Ishikawa (cell line): ENCODE results near the gene PLCB1.

Experiments
- CEBPB ChIP-seq: IDR thresholded peaks from 2 replicates; pipeline ENCODE4 v1.6.1; 2012
- CREB1 ChIP-seq: IDR thresholded peaks from 2 replicates; pipeline ENCODE4 v1.6.1; 2012; ENCODE audit warnings: low read depth
- EGR1 ChIP-seq: IDR thresholded peaks from 2 replicates; pipeline ENCODE4 v1.6.1; 2012
- EP300 ChIP-seq: IDR thresholded peaks from 2 replicates; pipeline ENCODE4 v1.6.1; 2012; ENCODE audit warnings: borderline replicate concordance
- FOXM1 ChIP-seq: IDR thresholded peaks from 2 replicates; pipeline ENCODE4 v1.6.1; 2012; ENCODE audit warnings: low read depth, borderline replicate concordance
- NFIC ChIP-seq: IDR thresholded peaks from 2 replicates; pipeline ENCODE4 v1.6.1; 2012
- RAD21 ChIP-seq: IDR thresholded peaks from 2 replicates; pipeline ENCODE4 v1.6.1; 2012; ENCODE audit warnings: low read depth
- TAF1 ChIP-seq: IDR thresholded peaks from 2 replicates; pipeline ENCODE4 v1.6.1; 2012; ENCODE audit warnings: low read depth, mild to moderate bottlenecking
- TCF12 ChIP-seq: IDR thresholded peaks from 2 replicates; pipeline ENCODE4 v1.6.1; 2012; ENCODE audit warnings: low read depth
- TEAD4 ChIP-seq: IDR thresholded peaks from 2 replicates; pipeline ENCODE4 v1.6.1; 2012
- YY1 ChIP-seq: IDR thresholded peaks from 2 replicates; pipeline ENCODE4 v1.6.1; 2012; ENCODE audit warnings: low read depth
- ZBTB7A ChIP-seq: IDR thresholded peaks from 2 replicates; pipeline ENCODE4 v1.6.1; 2012; ENCODE audit warnings: low read depth
- TF ChIP-seq, protein P1 (sequence below): IDR thresholded peaks from 2 replicates; pipeline ENCODE4 v1.6.1; 2012; ENCODE audit warnings: low read depth, mild to moderate bottlenecking
- TF ChIP-seq, protein P2 (sequence below): IDR thresholded peaks from 2 replicates; pipeline ENCODE4 v1.6.1; 2012
- TF ChIP-seq, protein P3 (sequence below): IDR thresholded peaks from 2 replicates; pipeline ENCODE4 v1.6.1; 2012

Gene PLCB1

DNA sequence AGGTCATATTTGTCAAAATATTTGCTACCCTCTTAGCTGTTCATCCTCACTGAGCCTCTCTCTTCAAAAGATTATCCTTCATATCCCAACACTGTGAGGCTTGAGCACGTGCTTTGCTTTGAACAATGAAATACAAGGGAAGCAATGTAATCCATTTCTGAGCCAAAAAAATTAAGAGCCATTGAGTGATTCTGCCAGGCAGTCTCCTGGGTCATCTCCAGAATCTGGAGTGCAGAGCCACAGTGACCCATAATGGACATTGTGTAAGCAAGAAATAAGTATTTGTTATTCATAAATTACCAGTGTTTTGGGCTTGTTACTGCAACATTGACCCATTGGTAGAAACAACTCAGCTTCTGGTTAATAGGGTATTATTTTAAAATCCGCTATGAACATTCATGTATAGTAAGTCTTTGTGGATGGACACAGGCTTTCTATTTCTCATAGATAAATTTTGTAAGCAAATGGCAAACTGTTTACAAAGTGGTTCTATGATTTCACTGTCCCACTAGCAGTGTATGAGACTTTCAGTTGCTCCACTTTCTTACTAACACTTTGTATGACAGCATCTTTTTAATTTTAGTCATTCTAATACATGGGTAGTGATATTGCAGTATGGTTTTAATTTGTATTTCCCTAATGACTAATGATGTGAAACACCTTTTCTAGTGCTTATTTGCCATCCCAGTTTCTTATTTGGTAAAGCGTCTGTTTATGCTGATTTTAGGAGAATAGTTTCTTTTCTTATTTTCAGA lies 358.2 kb downstream of the PLCB1 start:
- TF ChIP-seq EP300 = no peak
- TF ChIP-seq TCF12 = no peak
- no peak for TF ChIP-seq CEBPB
- TF ChIP-seq, protein P1, sequence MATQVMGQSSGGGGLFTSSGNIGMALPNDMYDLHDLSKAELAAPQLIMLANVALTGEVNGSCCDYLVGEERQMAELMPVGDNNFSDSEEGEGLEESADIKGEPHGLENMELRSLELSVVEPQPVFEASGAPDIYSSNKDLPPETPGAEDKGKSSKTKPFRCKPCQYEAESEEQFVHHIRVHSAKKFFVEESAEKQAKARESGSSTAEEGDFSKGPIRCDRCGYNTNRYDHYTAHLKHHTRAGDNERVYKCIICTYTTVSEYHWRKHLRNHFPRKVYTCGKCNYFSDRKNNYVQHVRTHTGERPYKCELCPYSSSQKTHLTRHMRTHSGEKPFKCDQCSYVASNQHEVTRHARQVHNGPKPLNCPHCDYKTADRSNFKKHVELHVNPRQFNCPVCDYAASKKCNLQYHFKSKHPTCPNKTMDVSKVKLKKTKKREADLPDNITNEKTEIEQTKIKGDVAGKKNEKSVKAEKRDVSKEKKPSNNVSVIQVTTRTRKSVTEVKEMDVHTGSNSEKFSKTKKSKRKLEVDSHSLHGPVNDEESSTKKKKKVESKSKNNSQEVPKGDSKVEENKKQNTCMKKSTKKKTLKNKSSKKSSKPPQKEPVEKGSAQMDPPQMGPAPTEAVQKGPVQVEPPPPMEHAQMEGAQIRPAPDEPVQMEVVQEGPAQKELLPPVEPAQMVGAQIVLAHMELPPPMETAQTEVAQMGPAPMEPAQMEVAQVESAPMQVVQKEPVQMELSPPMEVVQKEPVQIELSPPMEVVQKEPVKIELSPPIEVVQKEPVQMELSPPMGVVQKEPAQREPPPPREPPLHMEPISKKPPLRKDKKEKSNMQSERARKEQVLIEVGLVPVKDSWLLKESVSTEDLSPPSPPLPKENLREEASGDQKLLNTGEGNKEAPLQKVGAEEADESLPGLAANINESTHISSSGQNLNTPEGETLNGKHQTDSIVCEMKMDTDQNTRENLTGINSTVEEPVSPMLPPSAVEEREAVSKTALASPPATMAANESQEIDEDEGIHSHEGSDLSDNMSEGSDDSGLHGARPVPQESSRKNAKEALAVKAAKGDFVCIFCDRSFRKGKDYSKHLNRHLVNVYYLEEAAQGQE = no peak
- TF ChIP-seq, protein P2, sequence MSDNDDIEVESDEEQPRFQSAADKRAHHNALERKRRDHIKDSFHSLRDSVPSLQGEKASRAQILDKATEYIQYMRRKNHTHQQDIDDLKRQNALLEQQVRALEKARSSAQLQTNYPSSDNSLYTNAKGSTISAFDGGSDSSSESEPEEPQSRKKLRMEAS = no peak
- no peak for TF ChIP-seq YY1
- TF ChIP-seq ZBTB7A = no peak
- TF ChIP-seq TEAD4 = no peak
- no peak for TF ChIP-seq EGR1
- no peak for TF ChIP-seq NFIC
- TF ChIP-seq CREB1 = no peak
- TF ChIP-seq FOXM1 = no peak
- no peak for TF ChIP-seq RAD21
- TF ChIP-seq TAF1 = no peak
- TF ChIP-seq, protein P3, sequence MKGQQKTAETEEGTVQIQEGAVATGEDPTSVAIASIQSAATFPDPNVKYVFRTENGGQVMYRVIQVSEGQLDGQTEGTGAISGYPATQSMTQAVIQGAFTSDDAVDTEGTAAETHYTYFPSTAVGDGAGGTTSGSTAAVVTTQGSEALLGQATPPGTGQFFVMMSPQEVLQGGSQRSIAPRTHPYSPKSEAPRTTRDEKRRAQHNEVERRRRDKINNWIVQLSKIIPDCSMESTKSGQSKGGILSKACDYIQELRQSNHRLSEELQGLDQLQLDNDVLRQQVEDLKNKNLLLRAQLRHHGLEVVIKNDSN = no peak

DNA sequence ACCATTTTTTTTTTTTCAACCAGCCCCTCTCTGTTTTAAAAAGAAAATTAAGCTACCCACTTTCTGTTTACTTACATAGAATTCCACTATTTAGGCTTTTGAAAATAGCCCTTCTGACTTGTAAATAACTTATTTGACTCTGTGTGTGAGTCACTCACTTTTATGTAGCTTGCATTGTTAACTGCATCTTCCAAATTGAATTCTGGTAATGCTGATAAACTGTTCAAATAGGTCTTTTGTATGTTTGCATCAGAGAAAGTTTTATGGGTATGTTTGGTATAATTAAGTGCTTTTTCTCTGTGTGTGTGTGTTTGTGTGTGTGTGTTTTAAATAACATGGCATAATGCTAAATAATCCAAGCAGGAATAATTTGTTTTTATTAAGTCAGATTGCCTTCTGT lies 360.1 kb downstream of the PLCB1 start:
- TF ChIP-seq CEBPB = no peak
- TF ChIP-seq EGR1 = no peak
- no peak for TF ChIP-seq NFIC
- no peak for TF ChIP-seq ZBTB7A
- TF ChIP-seq, protein P1 = no peak
- TF ChIP-seq EP300 = no peak
- no peak for TF ChIP-seq YY1
- TF ChIP-seq TCF12 = no peak
- no peak for TF ChIP-seq TAF1

DNA sequence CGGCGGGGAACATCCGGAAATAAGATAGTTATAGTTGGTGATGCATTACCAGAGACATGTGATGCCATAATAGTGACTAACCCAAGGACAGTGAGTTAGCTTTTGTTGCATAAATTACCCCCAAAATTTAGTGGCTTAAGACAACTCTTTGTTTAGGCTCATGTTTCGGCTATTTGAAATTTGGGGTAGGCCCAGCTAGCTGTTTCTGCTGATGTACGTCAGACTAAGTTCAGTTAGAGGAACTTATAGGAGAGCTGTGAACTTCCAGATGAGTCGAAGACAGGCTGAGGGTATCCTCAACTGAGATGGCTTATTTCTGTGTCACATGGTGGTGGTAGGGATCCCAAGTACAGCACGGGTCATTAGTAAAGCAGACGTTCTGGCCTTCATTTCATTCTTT lies 366.5 kb downstream of the PLCB1 start:
- TF ChIP-seq ZBTB7A = no peak
- no peak for TF ChIP-seq EGR1
- TF ChIP-seq CREB1 = no peak
- TF ChIP-seq CEBPB = no peak
- TF ChIP-seq, protein P2 = no peak
- no peak for TF ChIP-seq FOXM1
- no peak for TF ChIP-seq TEAD4
- no peak for TF ChIP-seq RAD21
- no peak for TF ChIP-seq NFIC
- TF ChIP-seq TAF1 = no peak
- TF ChIP-seq, protein P1 = no peak
- TF ChIP-seq, protein P3 = no peak

DNA sequence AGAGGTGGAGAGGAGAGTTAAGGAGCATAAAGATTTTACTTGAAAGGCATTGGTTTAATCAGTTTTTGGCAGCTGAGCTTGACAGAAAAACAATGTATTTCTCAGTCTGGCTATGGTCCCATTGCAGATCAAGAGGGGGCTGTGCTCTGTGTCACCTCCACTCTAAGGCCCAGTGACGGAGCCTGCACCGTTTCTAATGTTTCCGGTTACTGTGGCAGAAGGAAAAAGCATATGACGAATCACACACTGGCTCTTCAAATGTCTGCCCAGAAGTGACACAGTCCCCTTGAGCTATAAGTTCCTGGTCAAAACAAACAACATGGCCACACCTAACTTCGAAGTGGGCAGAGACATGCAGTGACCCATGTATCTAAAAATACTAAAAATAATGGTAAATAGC lies 372.0 kb downstream of the PLCB1 start:
- TF ChIP-seq YY1 (no peak), NFIC (no peak), FOXM1 (no peak), TEAD4 (no peak), EGR1 (no peak), EP300 (no peak), CEBPB (no peak), ZBTB7A (no peak)
- TF ChIP-seq, protein P1 = no peak
